ENCODE results near the gene KIFC3. TPM values are rescaled to one million over a fixed set of nuclear protein-coding genes. Genes with fewer than 3 reads are reported as not detected.

Gene KIFC3
- total RNA-seq, 1 experiment from 2014 or later = 64.6 TPM

- H3K27ac Mint-ChIP-seq (ENCODE audit: unreplicated experiment) = no peak overlapping the region
- H3K4me3 Mint-ChIP-seq (ENCODE audit: low read depth, unreplicated experiment) = no peak overlapping the region
- TF ChIP-seq CTCF (IDR thresholded peaks at IDR 0.05; ENCODE audit: unreplicated experiment) = no peak
- no peaks in the 10 kb centered on the region for H3K4me1 Mint-ChIP-seq (ENCODE audit: low read depth, unreplicated experiment)
- peaks cover 31% of the 10 kb centered on the region for H3K27me3 Mint-ChIP-seq (ENCODE audit: unreplicated experiment)
- intact Hi-C loops (cut with micrococcal nuclease; ENCODE audit: unreplicated experiment) = loop anchor here (5.0 kb wide), 1 partner anchor 130 kb away; no protein-coding TSS in a partner anchor
- no TSS peak for BruUV-seq (replicated peaks)
- H3K36me3 Mint-ChIP-seq (ENCODE audit: insufficient read depth, unreplicated experiment) = no peaks in the 10 kb centered on the region
- CTCF ChIA-PET = no interaction called here
- no peak for DNase-seq
- H3K9me3 Mint-ChIP-seq (ENCODE audit: low read depth, unreplicated experiment) = no peaks in the 10 kb centered on the region
Measured at GRCh38 chr16:57722210-57722499, 80.1 kb downstream of the KIFC3 start.

GRCh38 chr16:57721356-57722209, 80.7 kb downstream of the KIFC3 start:
- intact Hi-C loops (cut with micrococcal nuclease; ENCODE audit: unreplicated experiment) = loop anchor here (2.0 to 5.0 kb wide), 2 partner anchors 73 to 129 kb away; no protein-coding TSS in a partner anchor
- no peak overlapping the region for H3K4me3 Mint-ChIP-seq (ENCODE audit: low read depth, unreplicated experiment)
- CTCF ChIA-PET = no interaction called here
- no peaks in the 10 kb centered on the region for H3K4me1 Mint-ChIP-seq (ENCODE audit: low read depth, unreplicated experiment)
- DNase-seq = no peak
- no TSS peak for BruUV-seq (replicated peaks)
- no peaks in the 10 kb centered on the region for H3K36me3 Mint-ChIP-seq (ENCODE audit: insufficient read depth, unreplicated experiment)
- H3K27me3 Mint-ChIP-seq (ENCODE audit: unreplicated experiment) = peaks cover 34% of the 10 kb centered on the region
- no peak overlapping the region for H3K27ac Mint-ChIP-seq (ENCODE audit: unreplicated experiment)
- H3K9me3 Mint-ChIP-seq (ENCODE audit: low read depth, unreplicated experiment) = no peaks in the 10 kb centered on the region
- no peak for TF ChIP-seq CTCF (IDR thresholded peaks at IDR 0.05; ENCODE audit: unreplicated experiment)

- Mint-ChIP-seq H3K36me3 (ENCODE audit: insufficient read depth, unreplicated experiment) (no peaks in the 10 kb centered on the region), H3K4me3 (ENCODE audit: low read depth, unreplicated experiment) (no peak overlapping the region), H3K27ac (ENCODE audit: unreplicated experiment) (no peak overlapping the region), H3K27me3 (ENCODE audit: unreplicated experiment) (peaks cover 34% of the 10 kb centered on the region), H3K4me1 (ENCODE audit: low read depth, unreplicated experiment) (no peaks in the 10 kb centered on the region), H3K9me3 (ENCODE audit: low read depth, unreplicated experiment) (no peaks in the 10 kb centered on the region)
- no TSS peak for BruUV-seq (replicated peaks)
- peak; percentile 68 for TF ChIP-seq CTCF (IDR thresholded peaks at IDR 0.05; ENCODE audit: unreplicated experiment)
- peak; percentile 90 for DNase-seq
- CTCF ChIA-PET = interaction anchor here (2.0 kb wide), 1 partner anchor 144 kb away, joined by 5 read pairs; no protein-coding TSS in a partner anchor
- intact Hi-C loops (cut with micrococcal nuclease; ENCODE audit: unreplicated experiment) = loop anchor here (1.0 to 5.0 kb wide), 3 partner anchors 71 to 144 kb away; no protein-coding TSS in a partner anchor
Measured at GRCh38 chr16:57720142-57720575, 82.1 kb downstream of the KIFC3 start.

DNA sequence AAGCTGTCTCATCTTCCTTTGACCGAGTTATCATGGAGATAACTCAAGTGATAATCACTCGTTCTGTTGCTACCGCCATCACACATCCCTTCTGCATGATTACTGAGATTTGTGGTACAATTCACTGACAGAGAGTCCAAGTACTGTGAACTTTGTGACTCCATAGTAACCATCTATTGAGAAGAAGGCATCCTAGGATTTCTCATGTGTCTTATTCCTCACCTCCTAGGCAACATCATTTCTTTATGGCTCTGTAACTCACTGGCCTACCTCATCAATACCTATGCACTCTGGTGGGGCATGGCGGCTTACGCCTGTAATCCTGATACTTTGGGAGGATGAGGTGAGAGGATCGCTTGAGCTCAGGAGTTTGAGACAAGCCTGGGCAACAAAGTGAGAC, 88.2 kb downstream of the KIFC3 start:
- TF ChIP-seq CTCF (IDR thresholded peaks at IDR 0.05; ENCODE audit: unreplicated experiment) = no peak
- no peaks in the 10 kb centered on the region for H3K4me1 Mint-ChIP-seq (ENCODE audit: low read depth, unreplicated experiment)
- BruUV-seq (replicated peaks) = no TSS peak
- no peaks in the 10 kb centered on the region for H3K36me3 Mint-ChIP-seq (ENCODE audit: insufficient read depth, unreplicated experiment)
- intact Hi-C loops (cut with micrococcal nuclease; ENCODE audit: unreplicated experiment) = no loop called here
- no peak overlapping the region for H3K4me3 Mint-ChIP-seq (ENCODE audit: low read depth, unreplicated experiment)
- no peaks in the 10 kb centered on the region for H3K9me3 Mint-ChIP-seq (ENCODE audit: low read depth, unreplicated experiment)
- H3K27ac Mint-ChIP-seq (ENCODE audit: unreplicated experiment) = no peak overlapping the region
- CTCF ChIA-PET = no interaction called here
- DNase-seq = no peak
- peaks cover 91% of the 10 kb centered on the region for H3K27me3 Mint-ChIP-seq (ENCODE audit: unreplicated experiment)

All from Calu3 (cell line).